RPMI8226 (cell line): Measurements from ENCODE around the gene TBX15.

Source experiments
- DNase-seq: peaks from one replicate; pipeline ENCODE4 v3.0.0-alpha.2; 2015

TBX15 gene

DNA sequence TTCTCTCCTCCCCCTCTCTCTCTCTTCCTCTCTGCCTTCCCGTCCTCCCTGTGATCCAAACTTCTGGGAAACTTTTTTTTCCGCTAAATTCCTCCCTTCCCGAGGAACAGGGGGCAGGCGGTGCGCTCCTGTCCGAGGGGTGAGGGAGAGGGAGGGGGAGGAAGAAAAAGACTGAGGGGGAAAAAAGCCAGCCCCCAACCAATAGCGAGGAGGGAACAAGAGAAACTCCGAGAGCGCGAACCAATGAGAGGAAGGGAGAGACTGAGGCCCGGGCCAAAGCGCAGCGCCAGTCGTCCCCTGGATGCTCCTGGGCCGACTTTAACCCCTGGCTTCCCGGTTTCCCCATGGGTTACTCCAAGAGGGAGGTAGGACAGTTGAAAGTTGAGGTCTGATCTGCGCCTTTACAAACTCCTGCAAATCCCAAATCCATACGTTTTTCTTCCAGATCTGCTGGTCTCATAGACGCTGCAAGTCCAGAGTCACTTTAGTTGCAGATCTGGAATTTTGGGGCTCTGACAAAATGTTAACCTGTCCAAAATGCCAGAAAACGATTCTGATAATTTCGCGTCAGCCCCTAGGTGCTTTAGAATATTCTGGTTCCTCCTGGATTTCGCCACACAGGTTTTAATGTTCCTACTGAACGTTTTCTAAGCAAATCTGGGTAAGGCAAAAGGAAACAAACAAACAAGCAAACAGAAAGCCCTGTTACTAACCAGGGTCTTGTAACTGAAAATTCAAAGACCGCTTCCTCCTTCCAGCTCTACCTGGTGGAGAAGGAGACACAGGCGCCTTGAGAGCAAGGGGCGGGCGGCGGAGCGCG lies at the start of gene TBX15:
TSS of gene TBX15 (minus strand) at position 158 of the 820 bp plus-strand sequence. CDS start 548 bp downstream, outside the sequence.
- no peak for DNase-seq

DNA sequence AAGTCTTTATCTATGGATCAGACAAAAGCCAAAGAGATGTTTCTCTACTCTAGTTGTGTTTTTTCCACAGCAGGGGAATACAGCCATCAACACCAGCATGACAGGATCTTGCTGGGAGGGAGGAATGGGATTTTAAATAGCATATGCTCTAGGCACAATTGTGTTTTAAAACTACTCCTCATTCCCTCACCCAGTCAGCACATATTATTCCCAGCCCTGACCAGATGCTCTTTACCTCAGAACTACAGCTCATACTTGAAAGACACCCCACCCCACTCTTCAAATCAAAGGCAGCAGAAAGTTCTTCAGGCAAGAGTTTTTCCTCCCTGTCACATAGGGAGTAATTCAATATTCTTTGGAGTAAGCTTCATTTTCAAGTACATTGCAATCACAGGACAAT lies 46.2 kb upstream of the TBX15 start:
- no peak for DNase-seq

DNA sequence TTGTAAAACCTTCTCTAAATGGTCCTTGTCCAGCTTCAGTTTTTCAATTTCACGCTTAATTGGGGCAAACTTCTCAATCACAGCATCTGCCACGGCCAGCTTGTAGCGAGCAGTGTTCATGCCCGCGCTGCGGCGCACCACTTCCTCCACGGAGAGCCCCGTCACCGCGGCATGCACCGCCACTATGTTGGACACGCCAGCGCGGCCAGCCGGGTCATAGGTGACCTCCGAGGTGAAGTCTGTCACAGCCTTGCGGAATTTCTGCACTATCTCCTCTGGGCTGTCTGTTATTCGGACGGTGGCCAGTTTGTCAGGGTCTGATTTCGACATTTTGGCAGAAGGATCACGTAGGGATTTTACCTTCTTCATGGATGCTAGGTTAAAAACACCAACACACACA lies 44.8 kb upstream of the TBX15 start:
- no peak for DNase-seq

DNA sequence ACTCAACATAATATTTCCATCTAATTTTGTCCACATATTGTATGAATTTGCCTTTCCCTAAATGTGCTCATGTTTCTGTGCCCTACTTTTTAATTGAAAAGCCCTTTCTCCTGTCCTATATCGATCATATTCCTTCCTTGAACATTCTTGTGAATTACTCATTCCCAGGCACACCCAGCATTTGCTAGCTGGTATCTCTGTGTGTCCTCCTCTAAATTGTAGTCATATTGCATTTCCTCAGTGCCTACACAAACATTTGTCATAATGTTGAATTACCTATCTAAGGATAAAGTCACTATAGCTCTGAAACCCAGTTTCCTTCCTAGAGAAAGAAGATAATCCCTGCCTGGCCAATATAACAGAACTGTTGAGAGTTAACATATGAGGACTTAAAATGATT lies 39.6 kb upstream of the TBX15 start:
- no peak for DNase-seq

DNA sequence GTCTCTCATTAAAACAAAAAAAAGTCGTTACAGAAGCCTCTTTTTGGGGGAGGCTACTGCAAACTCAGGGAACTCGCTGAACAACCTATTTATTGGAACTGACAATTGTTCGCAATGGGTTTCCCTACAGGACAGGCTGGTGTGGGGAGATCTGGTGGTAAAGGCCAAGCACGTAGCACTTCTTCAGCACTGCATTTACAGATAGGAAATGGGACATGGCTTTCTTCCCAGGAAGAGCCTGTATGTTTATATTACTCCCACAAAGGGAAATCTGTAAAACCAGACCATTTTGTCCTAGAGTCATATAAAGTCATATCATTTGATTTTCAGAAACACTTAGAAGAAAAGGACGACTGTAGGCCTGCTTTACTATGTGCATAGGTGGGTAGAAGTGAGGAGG lies 38.8 kb upstream of the TBX15 start:
- no peak for DNase-seq

DNA sequence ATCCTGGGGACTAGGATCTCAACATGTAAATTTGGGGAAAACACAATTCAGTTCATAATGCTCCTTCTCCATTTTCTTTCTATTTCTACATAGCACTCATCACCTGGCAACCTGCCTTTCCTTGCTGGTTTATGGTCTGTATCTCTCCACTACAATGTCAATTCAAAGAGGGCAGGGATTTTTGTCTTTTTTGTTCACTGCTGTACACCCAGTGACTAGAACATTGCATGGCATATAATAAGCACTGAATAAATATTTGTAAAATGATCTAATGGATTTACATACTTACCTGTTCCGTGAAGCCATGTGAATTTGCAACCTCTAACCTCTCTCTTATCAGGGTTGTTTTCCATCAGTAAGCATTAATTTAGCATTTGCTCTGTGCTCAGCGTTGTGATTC lies 27.4 kb upstream of the TBX15 start:
- DNase-seq = no peak

DNA sequence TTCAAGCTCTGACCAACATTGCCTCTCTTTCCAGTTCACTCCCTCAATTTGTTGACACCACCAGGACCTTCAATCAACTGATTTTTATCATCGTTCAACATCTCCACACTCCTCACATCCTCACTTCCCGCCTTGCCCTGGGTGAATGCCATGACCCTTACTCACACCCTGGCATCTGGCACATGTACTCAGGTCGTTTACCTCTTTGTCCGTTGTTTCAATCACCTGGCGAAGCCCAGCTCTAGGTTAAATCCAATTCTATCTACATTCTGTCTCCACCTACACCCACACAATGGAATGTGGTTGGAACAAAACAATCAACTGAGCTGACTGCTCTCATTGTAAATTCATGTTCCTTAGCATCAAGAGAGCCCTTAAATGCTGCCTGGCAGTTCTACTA lies 24.2 kb upstream of the TBX15 start:
- DNase-seq = no peak

DNA sequence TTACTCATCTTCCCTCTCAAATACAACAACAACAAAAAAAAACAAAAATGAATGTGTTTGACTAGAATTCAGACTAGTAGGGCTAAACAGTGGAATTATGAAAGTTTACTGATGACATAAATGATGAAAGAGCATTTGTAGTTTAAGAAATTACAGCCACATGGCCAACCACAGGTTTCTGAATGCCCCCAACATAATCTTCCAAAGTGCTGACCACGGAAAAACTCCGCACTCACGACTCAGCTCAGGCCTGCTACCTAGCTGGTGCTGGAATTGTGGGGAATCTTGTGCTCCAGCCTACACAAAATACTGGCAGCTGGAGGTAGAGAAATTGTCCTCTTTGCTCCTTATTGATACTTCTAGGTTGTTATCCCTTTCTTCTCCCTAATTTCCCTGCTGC lies 23.6 kb upstream of the TBX15 start:
- DNase-seq = no peak

DNA sequence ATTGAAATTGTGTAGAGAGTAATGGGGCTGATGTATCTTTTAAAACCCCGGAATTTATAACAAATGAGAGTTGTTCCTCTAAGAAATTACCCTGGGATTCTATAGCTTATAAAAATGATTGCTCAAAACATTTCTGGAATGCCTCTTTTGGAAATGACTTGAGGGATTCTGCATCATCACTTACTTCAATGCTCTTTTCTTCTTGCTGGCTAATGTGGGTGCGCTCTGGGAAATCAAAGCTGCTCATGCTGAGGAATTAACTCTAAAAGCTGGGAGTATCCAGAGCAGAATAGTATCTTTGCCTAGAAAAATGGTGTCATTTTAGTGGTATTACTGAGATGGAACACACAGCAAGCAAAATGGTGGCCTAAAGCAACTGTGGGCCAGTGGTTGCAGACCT lies 23.0 kb upstream of the TBX15 start:
- DNase-seq = no peak

DNA sequence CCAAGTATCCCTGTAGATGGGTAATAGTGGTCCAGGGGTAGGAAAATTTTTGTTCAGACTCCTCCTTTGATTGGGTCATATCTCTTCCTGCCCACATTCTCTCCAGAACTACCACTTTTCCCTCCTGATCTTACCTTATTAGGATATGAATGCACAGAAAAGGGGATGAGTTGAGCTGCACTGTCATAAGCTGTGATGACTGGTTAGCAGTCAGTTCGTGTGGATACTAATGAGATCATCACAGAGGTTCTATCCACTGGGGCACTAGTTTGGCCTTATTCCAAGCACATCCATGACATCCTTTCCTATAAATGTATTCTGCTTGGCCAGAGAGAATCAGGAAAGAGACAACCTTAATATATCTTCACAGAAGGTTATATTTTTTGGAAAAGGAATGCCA lies 22.1 kb upstream of the TBX15 start:
- DNase-seq = no peak

DNA sequence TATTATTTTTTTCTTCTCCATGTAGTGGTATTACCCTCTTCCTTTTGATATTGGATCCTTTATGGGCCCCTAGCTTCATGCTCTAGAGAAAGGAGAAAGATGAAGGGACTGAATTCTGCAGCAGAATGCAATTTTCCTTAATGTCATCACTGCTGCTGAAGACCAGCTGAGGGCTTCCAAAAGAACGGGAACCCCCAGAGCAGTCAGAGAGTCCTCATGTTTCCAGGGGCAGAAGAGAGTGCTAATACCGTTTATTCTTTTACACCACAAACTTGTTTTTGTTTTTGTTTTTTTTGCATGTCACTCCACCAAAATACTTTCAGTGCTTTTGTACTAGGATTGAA lies 21.1 kb upstream of the TBX15 start:
- DNase-seq = no peak

DNA sequence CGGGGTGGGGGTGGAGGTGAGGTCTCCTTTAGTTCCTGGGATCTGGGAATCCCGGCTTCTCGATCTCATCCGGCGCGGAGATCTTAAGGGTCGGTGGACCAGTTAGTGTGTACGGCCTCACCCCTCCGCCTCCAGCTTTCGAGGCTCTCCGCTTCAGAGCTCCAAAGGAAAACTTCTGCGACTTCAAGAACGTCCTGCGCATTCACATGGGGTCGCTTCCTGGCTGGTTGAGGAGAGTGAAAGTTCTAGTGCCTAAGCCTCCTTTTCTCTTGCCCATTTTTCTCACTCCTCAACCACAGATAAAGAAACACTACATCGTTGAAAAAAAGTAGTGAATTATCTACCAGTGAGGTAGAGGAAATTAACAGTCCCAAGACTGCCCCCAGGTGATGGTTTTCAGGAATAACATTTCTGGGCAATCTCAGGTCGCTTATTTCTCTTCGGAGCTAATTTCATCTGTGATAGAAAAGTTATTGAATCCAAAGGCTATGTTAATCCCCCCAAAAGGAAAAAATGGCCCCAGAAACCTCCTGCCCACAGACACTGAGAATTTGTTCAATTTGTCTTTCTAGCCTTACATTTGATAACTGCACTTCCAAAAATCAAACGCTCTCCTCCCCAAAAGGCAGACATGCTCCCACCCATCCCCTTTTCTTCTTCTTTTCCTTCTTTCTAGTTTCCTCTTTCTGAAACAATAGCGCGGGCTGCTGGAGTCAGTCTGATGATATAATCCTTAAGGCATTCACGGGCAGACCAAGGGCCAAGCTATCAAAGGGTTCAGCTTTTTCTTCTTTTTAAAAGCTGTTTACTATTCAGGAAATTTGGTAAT lies 20.6 kb upstream of the TBX15 start:
- peak; percentile 19 for DNase-seq

DNA sequence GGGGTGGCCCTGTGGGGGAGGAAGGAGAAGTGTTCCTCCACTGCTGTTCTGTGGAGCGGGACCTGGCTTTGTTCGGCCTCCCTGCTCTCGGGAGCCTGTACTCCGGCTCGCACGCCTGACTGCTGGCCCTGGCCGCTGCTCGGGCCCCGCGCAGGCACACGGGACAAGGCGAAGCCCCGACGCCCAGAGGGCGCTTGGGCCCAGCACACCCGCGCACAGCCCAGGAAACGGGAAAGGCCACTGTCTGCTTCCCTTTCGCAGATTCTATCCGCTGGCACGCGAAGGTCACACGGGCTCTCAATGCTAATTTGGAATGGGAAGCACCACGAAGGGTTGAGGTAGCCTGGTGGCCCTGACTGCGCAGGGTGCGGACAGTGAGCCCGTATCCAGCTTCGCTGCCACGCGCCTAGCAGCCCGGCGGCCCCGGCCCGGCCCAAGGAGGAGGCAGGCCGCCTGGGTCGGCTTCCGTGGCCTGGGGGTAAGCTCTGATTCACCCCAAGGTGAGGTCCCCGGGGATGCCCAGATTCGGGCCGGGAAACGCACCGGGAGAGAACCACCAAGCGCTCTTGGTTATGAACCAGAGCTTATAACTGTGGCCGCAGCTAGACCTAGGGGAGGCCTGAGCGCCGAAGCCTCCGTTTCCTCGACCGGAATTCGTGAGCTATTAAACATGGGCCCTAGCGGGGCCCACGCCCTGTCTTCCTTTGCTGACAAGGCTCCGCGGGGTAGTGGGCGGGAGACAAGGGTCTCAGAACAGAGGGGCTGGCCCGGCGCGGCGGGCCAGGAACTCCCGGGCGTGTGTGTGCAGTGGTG lies 19.7 kb upstream of the TBX15 start:
- no peak for DNase-seq

DNA sequence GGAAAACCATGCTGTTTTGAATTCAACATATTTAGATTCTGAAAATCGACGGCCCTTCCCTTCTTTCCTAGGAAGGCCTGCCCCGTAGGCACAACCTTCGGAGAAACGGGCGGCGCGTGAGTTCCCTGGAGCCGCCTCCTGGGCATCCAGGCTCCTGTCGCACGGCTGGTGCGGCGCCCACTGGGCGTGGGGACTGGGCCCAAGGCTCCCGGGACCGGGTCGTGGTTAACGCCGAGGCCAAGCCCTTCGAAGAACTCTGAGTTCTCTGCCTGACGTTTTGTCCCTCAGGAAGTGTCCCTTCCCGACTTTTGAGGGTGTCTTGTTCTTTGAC lies 19.2 kb upstream of the TBX15 start:
- DNase-seq = no peak

DNA sequence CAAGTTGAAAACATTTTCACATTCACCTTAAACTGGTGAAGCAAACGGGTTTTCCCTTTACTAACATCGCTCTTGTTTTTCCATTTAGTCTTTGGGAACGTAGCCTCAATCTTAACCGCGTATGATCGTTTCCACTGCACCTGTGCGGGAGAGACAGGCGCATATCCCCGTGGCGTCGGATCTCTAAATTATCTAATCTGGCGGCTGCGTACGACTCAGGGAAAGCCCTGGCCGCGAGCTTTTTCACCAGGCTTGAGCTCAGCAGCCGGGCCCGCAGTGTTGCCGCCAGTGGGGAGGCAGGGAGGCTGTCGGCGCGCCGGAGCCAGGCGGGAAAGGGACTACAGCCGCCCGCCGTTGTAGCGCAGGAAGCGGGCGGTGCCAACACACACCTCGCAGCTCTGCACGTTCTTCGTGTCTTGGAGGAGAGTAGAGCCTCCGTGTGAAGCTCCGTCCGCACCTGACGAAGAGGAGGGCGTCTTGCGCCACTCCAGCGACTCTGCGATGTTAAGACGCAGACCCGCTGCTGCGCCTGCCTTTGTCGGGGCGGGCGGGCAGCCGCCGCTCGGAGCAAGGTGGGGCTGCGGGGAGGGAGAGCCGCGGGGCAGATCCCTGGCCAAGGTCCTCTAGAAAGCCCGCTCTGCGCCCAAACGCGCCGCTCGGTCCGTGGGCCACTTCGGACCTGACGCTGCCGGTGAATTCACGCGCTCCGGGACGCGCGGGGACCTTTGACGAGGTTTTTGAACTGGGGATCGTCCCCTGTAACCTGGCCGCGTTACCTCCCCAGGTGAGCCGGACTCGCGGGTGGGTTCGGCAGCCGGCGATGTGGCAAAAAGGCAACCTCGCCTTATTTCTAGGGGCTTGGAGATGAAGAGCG lies 18.5 kb upstream of the TBX15 start:
- DNase-seq = no peak

DNA sequence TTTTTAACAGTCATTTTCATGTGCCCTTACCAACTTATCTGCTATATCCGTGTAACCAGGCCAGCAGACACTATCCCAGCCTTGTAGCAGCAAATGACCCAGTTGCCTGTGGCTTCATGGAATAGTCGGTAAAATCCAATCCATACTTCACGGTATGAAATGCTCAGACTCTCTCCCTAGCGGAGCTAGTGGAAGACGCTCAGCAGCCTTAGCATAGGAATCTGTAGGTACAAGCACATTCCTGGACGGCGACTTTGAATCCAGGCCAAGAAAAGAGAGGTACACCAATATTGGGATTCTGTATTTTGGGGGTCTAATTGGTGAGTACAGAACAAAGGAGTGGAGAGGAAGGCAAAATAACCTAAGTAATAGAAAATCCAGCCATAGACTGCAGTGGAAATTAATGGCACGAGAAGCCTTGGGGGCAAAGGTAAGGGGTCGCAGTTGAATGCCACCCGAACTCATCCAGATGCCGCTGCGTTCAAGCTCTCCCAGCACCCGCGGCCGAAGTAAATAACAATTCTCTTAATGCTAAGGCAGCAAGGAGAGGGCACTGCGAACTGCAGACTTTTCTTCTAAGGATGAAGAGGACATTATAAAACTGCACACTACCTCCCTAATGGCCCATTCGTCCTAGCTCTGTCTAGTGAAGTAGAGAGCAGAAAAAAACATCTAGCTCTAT lies 17.7 kb upstream of the TBX15 start:
- DNase-seq = no peak

DNA sequence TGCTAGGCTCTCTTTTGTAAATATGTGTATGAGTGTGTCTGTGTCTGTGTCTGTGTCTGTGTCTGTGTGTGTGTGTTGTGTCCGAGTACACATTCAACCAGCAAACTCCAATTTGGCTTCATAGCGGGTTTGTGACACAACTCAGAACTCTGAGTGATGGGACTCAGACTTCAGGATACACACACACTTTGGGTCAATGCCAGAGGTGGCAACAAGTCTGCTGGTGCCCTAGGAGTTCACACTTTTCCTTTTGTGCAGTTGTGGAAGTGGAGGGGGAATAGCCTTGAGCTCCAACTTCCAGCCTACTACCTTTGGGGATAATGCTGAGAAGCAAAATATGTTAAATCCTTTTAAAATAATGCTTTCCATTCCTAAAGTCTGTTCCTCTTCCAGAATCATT lies 16.6 kb upstream of the TBX15 start:
- no peak for DNase-seq

DNA sequence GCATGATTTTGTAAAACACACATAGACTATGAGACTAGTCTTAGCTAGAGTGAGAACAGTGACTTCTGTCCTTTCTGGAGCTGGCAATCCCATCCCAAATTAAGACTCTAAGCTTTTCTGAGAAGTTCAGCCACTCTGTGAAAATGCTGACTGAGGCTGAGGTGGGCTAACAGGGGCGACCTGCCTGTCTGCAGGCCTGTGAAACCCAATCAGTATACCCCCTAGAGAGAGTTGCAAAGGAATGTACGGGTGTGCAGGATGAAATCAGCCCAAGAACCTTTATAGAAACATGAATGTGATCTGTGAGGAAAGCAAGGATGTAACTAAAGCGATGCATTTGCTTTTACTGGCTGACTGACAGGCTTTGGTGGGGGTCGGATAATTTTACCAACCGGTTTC lies 16.0 kb upstream of the TBX15 start:
- no peak for DNase-seq

DNA sequence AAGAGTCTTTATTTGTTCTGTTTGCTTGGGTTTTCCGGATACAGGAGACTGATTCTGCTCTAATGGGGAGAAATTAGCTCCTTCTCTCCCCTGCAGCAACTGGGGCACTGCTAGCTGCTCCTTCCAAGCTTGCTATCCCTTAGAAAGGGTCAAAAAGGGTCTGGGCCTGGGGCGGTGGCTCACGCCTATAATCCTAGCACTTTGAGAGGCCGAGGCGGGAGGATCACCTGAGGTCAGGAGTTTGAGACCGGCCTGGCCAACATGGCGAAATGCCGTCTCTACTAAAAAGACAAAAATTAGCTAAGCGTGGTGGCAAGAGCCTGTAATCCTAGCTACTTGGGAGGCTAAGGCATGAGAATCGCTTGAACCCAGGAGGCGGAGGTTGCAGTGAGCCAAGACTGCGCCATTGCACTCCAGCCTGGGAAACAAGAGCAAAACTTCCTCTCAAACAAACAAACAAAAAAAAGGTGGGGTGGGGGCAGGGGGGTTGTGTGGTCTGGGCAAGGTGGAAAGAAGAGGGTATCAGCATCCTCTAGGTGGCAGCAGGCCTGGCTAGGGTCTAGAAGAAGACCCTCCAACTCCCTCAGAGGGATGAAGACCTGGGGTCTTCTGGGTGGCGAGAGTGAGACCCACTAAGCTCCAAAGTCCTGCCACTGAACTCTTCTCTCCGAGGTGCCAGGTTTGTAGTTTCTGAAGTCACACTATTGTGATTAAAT lies 15.4 kb upstream of the TBX15 start:
- DNase-seq = no peak

DNA sequence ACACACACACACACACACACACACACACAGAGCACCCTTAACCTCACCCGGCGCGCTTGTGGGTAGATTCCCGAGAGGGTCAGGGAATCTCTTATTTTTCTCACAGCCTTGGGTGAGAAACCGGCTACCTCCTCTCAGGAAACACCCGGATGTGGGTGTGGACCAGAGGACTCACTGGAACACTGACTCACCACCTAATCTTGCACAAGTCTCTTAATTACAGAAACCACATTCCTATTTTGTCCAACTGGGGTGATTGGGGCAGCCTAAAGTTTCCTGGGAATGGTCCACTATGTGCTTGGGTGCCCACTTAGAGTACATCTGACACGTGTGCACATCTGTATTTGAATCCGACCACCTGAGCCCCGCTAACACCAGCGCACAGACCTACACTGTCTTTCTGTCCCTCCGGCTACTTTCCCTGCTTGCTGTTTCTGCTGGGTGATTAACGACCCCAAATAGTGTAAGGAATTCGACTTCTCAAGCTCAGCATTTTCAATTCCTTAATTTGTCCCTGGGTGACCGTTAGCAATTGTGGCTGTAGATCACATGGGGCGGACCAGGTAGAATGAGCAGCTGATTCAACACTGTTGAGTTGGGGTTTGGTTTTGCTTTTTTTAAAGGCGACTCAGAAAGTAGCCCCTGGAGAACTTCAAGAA lies 14.0 kb upstream of the TBX15 start:
- DNase-seq = peak; percentile 44
